K562 (cell line): ENCODE results near the gene LY6G5B. TPM values are rescaled to one million over a fixed set of nuclear protein-coding genes. Genes with fewer than 3 reads are reported as not detected.

Experiments
- ARNT ChIP-seq, 2 experiments: fragments of 450-650 bp; IDR thresholded peaks; 2 replicates each; pipeline ENCODE4 v1.6.1; 2016; ENCODE audit warnings: mild to moderate bottlenecking in 1 of 2
- BRD9 ChIP-seq: fragments of 450-650 bp; IDR thresholded peaks from 2 replicates; pipeline ENCODE4 v1.6.1; 2018; ENCODE audit warnings: low read depth; ENCODE audit not compliant: partially characterized antibody
- CCNT2 ChIP-seq: IDR thresholded peaks from 2 replicates; pipeline ENCODE4 v1.6.1; 2011; ENCODE audit warnings: borderline replicate concordance, low read depth, mild to moderate bottlenecking, moderate library complexity, mixed read lengths, low read length; ENCODE audit not compliant: insufficient read length; ENCODE audit errors: extremely low read depth
- CTBP1 ChIP-seq: fragments of 450-650 bp; IDR thresholded peaks from 2 replicates; pipeline ENCODE4 v1.6.1; 2016; ENCODE audit warnings: borderline replicate concordance
- DIDO1 ChIP-seq: fragments of 450-650 bp; IDR thresholded peaks from 2 replicates; pipeline ENCODE4 v1.6.1; 2016; ENCODE audit warnings: low read depth, missing biosample characterization, missing genetic modification characterization
- ELF1 ChIP-seq: fragments of 200-800 bp; sonication (Bioruptor generic); IDR thresholded peaks from 2 replicates; pipeline ENCODE4 v1.6.1; 2016; ENCODE audit warnings: missing genetic modification characterization, missing compliant biosample characterization
- ETV5 ChIP-seq: sonication (generic); formaldehyde crosslinking; IDR thresholded peaks from 2 replicates; pipeline ENCODE4 v1.4.0; 2020; ENCODE audit warnings: low read depth, mild to moderate bottlenecking, missing genetic modification reagents
- EZH2 ChIP-seq: IDR thresholded peaks from 2 replicates; pipeline ENCODE4 v1.6.1; 2012; ENCODE audit warnings: low read depth, mild to moderate bottlenecking, inconsistent platforms, low read length, borderline replicate concordance
- FOXJ2 ChIP-seq: fragments of 200-800 bp; sonication (Bioruptor generic); IDR thresholded peaks from 2 replicates; pipeline ENCODE4 v1.6.1; 2016; ENCODE audit warnings: missing genetic modification characterization, missing compliant biosample characterization
- HMG20A ChIP-seq: fragments of 450-650 bp; formaldehyde crosslinking; conservative IDR thresholded peaks from 2 replicates; pipeline ENCODE4 v1.4.0; 2020; ENCODE audit warnings: mild to moderate bottlenecking, mixed read lengths
- MAFG ChIP-seq: fragments of 450-650 bp; conservative IDR thresholded peaks from 2 replicates; pipeline ENCODE4 v1.6.1; 2016; ENCODE audit warnings: missing genetic modification characterization, missing compliant biosample characterization
- NCOA1 ChIP-seq: fragments of 450-650 bp; IDR thresholded peaks from 2 replicates; pipeline ENCODE4 v1.6.1; 2016; ENCODE audit warnings: low read depth
- NCOA2 ChIP-seq, 2 experiments: fragments of 450-650 bp; IDR thresholded peaks; 2 replicates each; pipeline ENCODE4 v1.6.1; 2018; ENCODE audit warnings: mild to moderate bottlenecking in 2 of 2, moderate library complexity in 1 of 2; ENCODE audit not compliant: partially characterized antibody in 2 of 2
- NONO ChIP-seq, 2 experiments: fragments of 200-400 bp in 1 of 2; fragments of 450-650 bp in 1 of 2; formaldehyde crosslinking in 1 of 2; IDR thresholded peaks; 2 replicates each; pipeline ENCODE4 v1.6.1; 2017; ENCODE audit warnings: low read depth in 2 of 2, mild to moderate bottlenecking in 2 of 2, moderate library complexity in 2 of 2, low read length in 1 of 2
- POLR3A ChIP-seq: IDR thresholded peaks from 2 replicates; pipeline ENCODE4 v1.6.1; 2011; ENCODE audit warnings: borderline replicate concordance, mild to moderate bottlenecking, moderate library complexity; ENCODE audit not compliant: insufficient read length, insufficient read depth; ENCODE audit errors: extremely low read depth
- SAFB ChIP-seq: fragments of 200-400 bp; formaldehyde crosslinking; IDR thresholded peaks from 2 replicates; pipeline ENCODE4 v1.6.1; 2017; ENCODE audit warnings: low read depth, low read length, borderline replicate concordance
- SLC30A9 ChIP-seq: fragments of 250-450 bp; sonication (Bioruptor Pico); IDR thresholded peaks from 2 replicates; pipeline ENCODE4 v1.8.0; 2022; ENCODE audit warnings: mild to moderate bottlenecking, moderate library complexity
- STAG1 ChIP-seq: sonication (generic); formaldehyde crosslinking; IDR thresholded peaks from 2 replicates; pipeline ENCODE4 v1.5.0; 2020; ENCODE audit warnings: missing genetic modification reagents, borderline replicate concordance
- TBL1XR1 ChIP-seq, 2 experiments: IDR thresholded peaks; 2 replicates each; pipeline ENCODE4 v1.6.1; 2012; ENCODE audit warnings: improper control_type of control experiment in 2 of 2, low read length in 2 of 2, mild to moderate bottlenecking in 1 of 2
- TCF3 ChIP-seq: sonication (generic); formaldehyde crosslinking; IDR thresholded peaks from 2 replicates; pipeline ENCODE4 v1.4.0; 2020; ENCODE audit warnings: mild to moderate bottlenecking, missing genetic modification reagents
- TFAP4 ChIP-seq: sonication (generic); formaldehyde crosslinking; IDR thresholded peaks from 2 replicates; pipeline ENCODE4 v1.8.0; 2022; ENCODE audit warnings: missing genetic modification reagents, mild to moderate bottlenecking, moderate library complexity, borderline replicate concordance
- ZBED1 ChIP-seq: IDR thresholded peaks from 2 replicates; pipeline ENCODE4 v1.6.1; 2014
- ZNF408 ChIP-seq: fragments of 250-450 bp; sonication (Bioruptor Pico); IDR thresholded peaks from 2 replicates; pipeline ENCODE4 v1.4.0; 2020; ENCODE audit warnings: low read depth, mild to moderate bottlenecking, moderate library complexity
- ZNF778 ChIP-seq: fragments of 450-650 bp; formaldehyde crosslinking; IDR thresholded peaks from 2 replicates; pipeline ENCODE4 v1.4.0; 2020; ENCODE audit warnings: mild to moderate bottlenecking, moderate library complexity
- polyA plus RNA-seq, 8 experiments: library from polyadenylated mRNA; depleted of rRNA in 4 of 8; stranded (reverse) in 5 of 8; unstranded in 3 of 8; fragments of >200 nt; fragmentation: Nextera tagmentation in 2 of 8; fragmentation: Illumina TruSeq in 1 of 8; extraction: Ambion mirVana in 2 of 8; extraction: Trizol in 1 of 8; gene quantifications; 2 replicates each; pipeline versions ENCODE4 v1.2.1 to v1.2.3, GENCODE V29; 2011 to 2014; ENCODE audit warnings: inconsistent platforms in 1 of 8, missing spikeins in 1 of 8
- total RNA-seq, 7 experiments: library from RNA; depleted of rRNA in 6 of 7; stranded (reverse); fragments of >200 nt in 6 of 7; fragmentation: Illumina TruSeq in 2 of 7; extraction: Trizol in 2 of 7; gene quantifications; 2 replicates each; pipeline versions ENCODE4 v1.2.1 to v1.2.3, GENCODE V29; 2011 to 2021; ENCODE audit warnings: low replicate concordance in 1 of 7
- TF ChIP-seq, protein P1 (sequence below): fragments of 450-650 bp; IDR thresholded peaks from 2 replicates; pipeline ENCODE4 v1.6.1; 2014; ENCODE audit warnings: low read depth, mild to moderate bottlenecking, moderate library complexity, borderline replicate concordance
- TF ChIP-seq, protein P2 (sequence below): fragments of 450-650 bp; IDR thresholded peaks from 2 replicates; pipeline ENCODE4 v1.6.1; 2016

Gene LY6G5B
- total and polyA plus RNA-seq, 9 of the 15 experiments (the other 6 are each of a cell fraction or from before 2014, with no cell fraction given), result 6.0 to 27.0 (median 7.5) TPM

- peak; percentile 44; the same call in 1 of the 2 replicates for TF ChIP-seq ETV5
- peak; percentile 95 for TF ChIP-seq BRD9
- no peak for TF ChIP-seq POLR3A
- peak; percentile 97 for TF ChIP-seq CTBP1
- no peak for TF ChIP-seq ELF1 (tag)
- TF ChIP-seq ARNT (IDR thresholded peaks at IDR 0.05), result peak; percentile 61 to 89
- TF ChIP-seq TCF3 (CRISPR knock-in tag), result peak; percentile 91
- peak; percentile 93 for TF ChIP-seq CCNT2
- TF ChIP-seq ZNF408 (CRISPR knock-in tag), result no peak
- no peak for TF ChIP-seq NCOA2 (IDR thresholded peaks at IDR 0.05; ENCODE audit: partially characterized antibody in 2 of 2)
- TF ChIP-seq STAG1 (CRISPR knock-in tag), result no peak
- TF ChIP-seq EZH2, result no peak; the same call in 1 of the 2 replicates
- TF ChIP-seq, protein P1, sequence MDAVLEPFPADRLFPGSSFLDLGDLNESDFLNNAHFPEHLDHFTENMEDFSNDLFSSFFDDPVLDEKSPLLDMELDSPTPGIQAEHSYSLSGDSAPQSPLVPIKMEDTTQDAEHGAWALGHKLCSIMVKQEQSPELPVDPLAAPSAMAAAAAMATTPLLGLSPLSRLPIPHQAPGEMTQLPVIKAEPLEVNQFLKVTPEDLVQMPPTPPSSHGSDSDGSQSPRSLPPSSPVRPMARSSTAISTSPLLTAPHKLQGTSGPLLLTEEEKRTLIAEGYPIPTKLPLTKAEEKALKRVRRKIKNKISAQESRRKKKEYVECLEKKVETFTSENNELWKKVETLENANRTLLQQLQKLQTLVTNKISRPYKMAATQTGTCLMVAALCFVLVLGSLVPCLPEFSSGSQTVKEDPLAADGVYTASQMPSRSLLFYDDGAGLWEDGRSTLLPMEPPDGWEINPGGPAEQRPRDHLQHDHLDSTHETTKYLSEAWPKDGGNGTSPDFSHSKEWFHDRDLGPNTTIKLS, result peak; percentile 50; the same call in 1 of the 2 replicates
- peak; percentile 86 for TF ChIP-seq MAFG (tag)
- TF ChIP-seq NCOA1, result peak; percentile 89
- no peak for TF ChIP-seq DIDO1 (tag)
- no peak for TF ChIP-seq ZNF778
- peak; percentile 75; the same call in 1 of the 2 replicates for TF ChIP-seq ZBED1
- TF ChIP-seq NONO (IDR thresholded peaks at IDR 0.05; ENCODE audit: low read depth in 2 of 2, low read length in 1 of 2), result no peak
- TF ChIP-seq SLC30A9 (CRISPR knock-in tag), result no peak
- no peak for TF ChIP-seq HMG20A (CRISPR knock-in tag)
- TF ChIP-seq, protein P2, sequence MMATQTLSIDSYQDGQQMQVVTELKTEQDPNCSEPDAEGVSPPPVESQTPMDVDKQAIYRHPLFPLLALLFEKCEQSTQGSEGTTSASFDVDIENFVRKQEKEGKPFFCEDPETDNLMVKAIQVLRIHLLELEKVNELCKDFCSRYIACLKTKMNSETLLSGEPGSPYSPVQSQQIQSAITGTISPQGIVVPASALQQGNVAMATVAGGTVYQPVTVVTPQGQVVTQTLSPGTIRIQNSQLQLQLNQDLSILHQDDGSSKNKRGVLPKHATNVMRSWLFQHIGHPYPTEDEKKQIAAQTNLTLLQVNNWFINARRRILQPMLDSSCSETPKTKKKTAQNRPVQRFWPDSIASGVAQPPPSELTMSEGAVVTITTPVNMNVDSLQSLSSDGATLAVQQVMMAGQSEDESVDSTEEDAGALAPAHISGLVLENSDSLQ, result no peak
- peak in 1 of 2 experiments; percentile 92; a peak in 3 of 4 replicates for TF ChIP-seq TBL1XR1 (IDR thresholded peaks at IDR 0.05; ENCODE audit: low read length in 2 of 2)
- TF ChIP-seq TFAP4 (CRISPR knock-in tag), result peak; percentile 64; the same call in 1 of the 2 replicates
- no peak for TF ChIP-seq FOXJ2
- no peak for TF ChIP-seq SAFB
These were observed 20.7 kb downstream of the LY6G5B start (continued) for GRCh38 chr6:31690231-31691077.
